Cardiac muscle cell (in vitro differentiated cells and primary cell): ENCODE measurements around the gene ATG9B. TPM values are rescaled to one million over a fixed set of nuclear protein-coding genes. Genes with fewer than 3 reads are reported as not detected.

Experiments
- DNase-seq, 2 donors: peaks; one replicate each; pipeline versions ENCODE4 v3.0.0 to v3.0.0-alpha.2; 2010 to 2017; ENCODE audit warnings: low read depth in 1 of 2, low spot score in 1 of 2
- H3K27ac ChIP-seq: fragments of 200-600 bp; sonication (generic); 2 replicates; pipeline ENCODE4 v1.5.1; 2016
- H3K27me3 ChIP-seq: fragments of 200-600 bp; sonication (generic); 2 replicates; pipeline ENCODE4 v1.6.0; 2016; ENCODE audit warnings: control low read depth
- H3K36me3 ChIP-seq: fragments of 200-600 bp; sonication (generic); 2 replicates; pipeline ENCODE4 v1.5.1; 2016; ENCODE audit warnings: control low read depth
- H3K4me1 ChIP-seq: fragments of 200-600 bp; sonication (generic); 2 replicates; pipeline ENCODE4 v1.8.1; 2017; ENCODE audit warnings: low read depth, mild to moderate bottlenecking, mixed run types
- H3K4me3 ChIP-seq: fragments of 200-600 bp; sonication (generic); 2 replicates; pipeline ENCODE4 v1.5.1; 2016; ENCODE audit warnings: mild to moderate bottlenecking
- H3K9me3 ChIP-seq: fragments of 200-600 bp; sonication (generic); 2 replicates; pipeline ENCODE4 v1.5.1; 2017; ENCODE audit warnings: low read depth, mild to moderate bottlenecking, control low read depth
- polyA plus RNA-seq: library from polyadenylated mRNA; unstranded; fragments of >200 nt; fragmentation: Nextera tagmentation; extraction: Ambion mirVana; gene quantifications from 2 replicates; pipeline ENCODE4 v1.2.1, GENCODE V29; 2016
- total RNA-seq: library from RNA; depleted of rRNA; stranded (reverse); fragments of >200 nt; gene quantifications from 2 replicates; pipeline ENCODE4 v1.2.3, GENCODE V29; 2016
- TF ChIP-seq, protein P1 (sequence below): IDR thresholded peaks from 2 replicates; pipeline ENCODE4 v1.5.1; 2012; ENCODE audit warnings: low read depth, mild to moderate bottlenecking, low read length

Gene ATG9B
- total and polyA plus RNA-seq, 2 experiments from 2014 or later, result 8.4 to 13.0 TPM

GRCh38 chr7:151038951-151039849 is 14.9 kb upstream of the ATG9B start:
- TF ChIP-seq, protein P1, sequence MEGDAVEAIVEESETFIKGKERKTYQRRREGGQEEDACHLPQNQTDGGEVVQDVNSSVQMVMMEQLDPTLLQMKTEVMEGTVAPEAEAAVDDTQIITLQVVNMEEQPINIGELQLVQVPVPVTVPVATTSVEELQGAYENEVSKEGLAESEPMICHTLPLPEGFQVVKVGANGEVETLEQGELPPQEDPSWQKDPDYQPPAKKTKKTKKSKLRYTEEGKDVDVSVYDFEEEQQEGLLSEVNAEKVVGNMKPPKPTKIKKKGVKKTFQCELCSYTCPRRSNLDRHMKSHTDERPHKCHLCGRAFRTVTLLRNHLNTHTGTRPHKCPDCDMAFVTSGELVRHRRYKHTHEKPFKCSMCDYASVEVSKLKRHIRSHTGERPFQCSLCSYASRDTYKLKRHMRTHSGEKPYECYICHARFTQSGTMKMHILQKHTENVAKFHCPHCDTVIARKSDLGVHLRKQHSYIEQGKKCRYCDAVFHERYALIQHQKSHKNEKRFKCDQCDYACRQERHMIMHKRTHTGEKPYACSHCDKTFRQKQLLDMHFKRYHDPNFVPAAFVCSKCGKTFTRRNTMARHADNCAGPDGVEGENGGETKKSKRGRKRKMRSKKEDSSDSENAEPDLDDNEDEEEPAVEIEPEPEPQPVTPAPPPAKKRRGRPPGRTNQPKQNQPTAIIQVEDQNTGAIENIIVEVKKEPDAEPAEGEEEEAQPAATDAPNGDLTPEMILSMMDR, result no peak
- H3K27ac ChIP-seq, result peak overlapping the region; percentile 66
- peaks cover 12% of the 10 kb centered on the region for H3K4me1 ChIP-seq
- no peaks in the 10 kb centered on the region for H3K9me3 ChIP-seq
- H3K36me3 ChIP-seq, result peaks cover 3% of the 10 kb centered on the region
- H3K27me3 ChIP-seq, result no peaks in the 10 kb centered on the region
- DNase-seq, result peak; percentile 62 to 88
- no peak overlapping the region for H3K4me3 ChIP-seq

- Histone ChIP-seq H3K4me3 (no peak overlapping the region), H3K36me3 (peaks cover 3% of the 10 kb centered on the region), H3K4me1 (peaks cover 12% of the 10 kb centered on the region), H3K27me3 (no peaks in the 10 kb centered on the region), H3K27ac (no peak overlapping the region), H3K9me3 (no peaks in the 10 kb centered on the region)
- TF ChIP-seq, protein P1, result no peak
- no peak for DNase-seq
These were observed 11.6 kb upstream of the ATG9B start for GRCh38 chr7:151035902-151036301.

DNA sequence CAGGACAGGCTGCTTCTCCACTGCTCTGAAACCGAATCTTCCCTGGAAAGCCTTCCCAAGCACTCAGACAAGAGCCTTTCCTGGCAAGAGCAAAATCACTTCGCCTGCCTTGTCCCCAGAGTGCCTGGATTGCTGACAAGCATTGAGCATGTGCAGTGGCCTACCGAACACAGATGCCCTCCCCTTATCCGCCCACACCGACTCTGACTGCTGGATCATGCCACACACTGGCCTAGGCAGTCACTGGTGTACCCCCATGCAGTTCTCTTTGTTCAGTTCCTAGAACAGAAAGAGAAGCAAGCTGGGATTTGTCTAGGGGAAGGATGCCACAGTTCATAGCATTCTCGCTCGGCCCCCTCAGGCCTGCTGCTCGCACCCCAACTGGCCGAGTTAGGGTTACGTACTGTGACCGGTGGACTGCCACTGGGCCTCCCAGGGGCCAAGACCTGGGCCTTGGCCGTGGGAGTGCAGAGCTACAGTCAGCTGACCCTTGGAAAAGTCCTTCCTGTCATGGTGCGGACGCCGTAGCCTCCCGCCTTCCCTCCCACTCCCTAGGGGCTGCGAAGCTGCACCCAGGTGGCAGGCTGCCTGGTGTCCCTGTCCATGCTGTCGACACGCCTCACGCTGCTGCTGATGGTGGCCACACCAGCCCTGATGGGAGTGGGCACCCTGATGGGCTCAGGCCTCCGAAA is 10.9 kb upstream of the ATG9B start:
- Histone ChIP-seq H3K36me3 (peaks cover 3% of the 10 kb centered on the region), H3K27ac (no peak overlapping the region), H3K4me1 (peaks cover 12% of the 10 kb centered on the region)

GRCh38 chr7:151034312-151035025 is 10.2 kb upstream of the ATG9B start:
- Histone ChIP-seq H3K9me3 (no peaks in the 10 kb centered on the region), H3K4me3 (no peak overlapping the region), H3K4me1 (peaks cover 9% of the 10 kb centered on the region), H3K27me3 (no peaks in the 10 kb centered on the region), H3K36me3 (peaks cover 3% of the 10 kb centered on the region), H3K27ac (no peak overlapping the region)
- TF ChIP-seq, protein P1, result no peak
- DNase-seq, result no peak

More for the DNA sequence above, 10.9 kb upstream of the ATG9B start:
- no peaks in the 10 kb centered on the region for H3K27me3 ChIP-seq
- H3K4me3 ChIP-seq, result no peak overlapping the region
- no peaks in the 10 kb centered on the region for H3K9me3 ChIP-seq
- TF ChIP-seq, protein P1, result no peak
- DNase-seq, result no peak

GRCh38 chr7:151033864-151034249 is 9.6 kb upstream of the ATG9B start:
- no peaks in the 10 kb centered on the region for H3K27me3 ChIP-seq
- H3K36me3 ChIP-seq, result peaks cover 3% of the 10 kb centered on the region
- H3K4me3 ChIP-seq, result no peak overlapping the region
- H3K9me3 ChIP-seq, result no peaks in the 10 kb centered on the region
- peaks cover 7% of the 10 kb centered on the region for H3K4me1 ChIP-seq
- DNase-seq, result no peak
- TF ChIP-seq, protein P1, result no peak
- H3K27ac ChIP-seq, result no peak overlapping the region
